GM19238 (cell line): ENCODE results near the gene FILIP1.

ENCODE experiments used
- DNase-seq: peaks from one replicate; pipeline ENCODE4 v3.0.0; 2011; ENCODE audit warnings: low spot score; ENCODE audit not compliant: insufficient read length

The FILIP1 gene

DNA sequence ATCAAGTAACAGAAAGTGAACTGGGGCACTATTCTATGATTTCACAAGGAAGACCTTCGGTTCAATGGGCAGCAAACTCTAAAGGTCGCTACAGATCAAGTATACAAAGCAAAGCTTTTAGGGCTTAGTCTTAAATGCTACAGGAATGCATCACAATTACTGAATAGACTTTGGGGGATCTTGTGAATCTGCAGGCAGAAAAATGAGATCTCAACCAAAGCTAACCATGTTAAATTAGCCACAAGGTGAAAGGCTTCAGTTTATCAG is 111.0 kb downstream of the FILIP1 start:
- DNase-seq = no peak

GRCh38 chr6:75381877-75382633 is 111.5 kb downstream of the FILIP1 start:
- no peak for DNase-seq

GRCh38 chr6:75379536-75379935 is 114.1 kb downstream of the FILIP1 start:
- no peak for DNase-seq

GRCh38 chr6:75378101-75378500 is 115.5 kb downstream of the FILIP1 start:
- DNase-seq = no peak

DNA sequence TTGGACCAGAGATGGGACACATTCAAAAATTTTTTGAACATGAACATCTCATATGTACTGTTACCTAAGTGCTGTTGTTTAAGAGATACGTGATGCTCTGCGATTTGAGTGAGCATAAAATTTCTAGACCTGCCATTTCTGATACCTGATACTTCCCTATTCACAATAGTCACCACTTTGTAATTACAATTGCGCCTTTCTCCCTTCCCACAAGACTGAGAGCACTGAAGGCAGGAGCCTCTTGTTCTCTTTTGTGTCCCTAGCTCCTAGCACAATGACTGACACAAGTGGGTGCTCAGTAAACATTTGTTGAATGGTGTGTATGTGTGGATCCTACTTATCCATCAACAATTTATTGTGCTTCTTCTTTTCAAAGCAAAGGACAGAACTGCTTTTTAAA is 116.2 kb downstream of the FILIP1 start:
- DNase-seq = no peak

DNA sequence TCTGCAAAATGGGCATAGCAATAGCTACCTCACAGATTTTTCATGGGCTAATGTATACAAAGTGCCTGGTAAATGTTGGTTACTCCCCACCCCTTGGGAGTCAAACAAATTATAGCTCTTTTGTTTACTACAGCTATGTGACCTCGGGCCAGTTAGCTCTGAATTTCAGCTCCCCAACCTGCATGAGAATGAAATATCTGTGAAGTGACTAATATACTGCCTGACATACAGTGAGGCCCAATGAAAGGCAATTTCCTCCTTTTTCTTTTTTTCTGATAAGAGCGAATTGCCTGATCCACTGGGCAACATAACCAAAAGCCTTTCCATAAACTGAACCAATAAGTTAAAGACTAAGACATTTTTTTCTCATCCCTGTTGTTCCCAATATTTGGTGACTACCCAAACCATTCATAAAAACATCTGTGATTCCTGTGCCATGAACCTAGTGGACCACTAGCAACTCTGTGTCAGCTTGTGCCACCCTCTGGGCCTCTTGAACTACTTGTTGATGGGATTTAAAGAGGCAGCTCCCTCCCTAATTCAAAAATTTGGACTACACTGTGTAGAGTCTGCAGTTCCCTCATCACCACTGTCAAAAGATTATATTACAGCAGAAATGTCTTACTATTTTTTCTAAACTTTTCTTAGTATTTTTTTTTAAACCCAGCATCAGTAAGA is 117.1 kb downstream of the FILIP1 start:
- DNase-seq = no peak

- DNase-seq = no peak
Measured at GRCh38 chr6:75374961-75375400, 118.6 kb downstream of the FILIP1 start.

GRCh38 chr6:75372884-75373283 is 120.7 kb downstream of the FILIP1 start:
- no peak for DNase-seq

- no peak for DNase-seq
Measured at GRCh38 chr6:75370011-75370410, 123.6 kb downstream of the FILIP1 start.

- no peak for DNase-seq
Measured at GRCh38 chr6:75368864-75369402, 124.7 kb downstream of the FILIP1 start.

GRCh38 chr6:75368151-75368779 is 125.3 kb downstream of the FILIP1 start:
- peak; percentile 7 for DNase-seq

DNA sequence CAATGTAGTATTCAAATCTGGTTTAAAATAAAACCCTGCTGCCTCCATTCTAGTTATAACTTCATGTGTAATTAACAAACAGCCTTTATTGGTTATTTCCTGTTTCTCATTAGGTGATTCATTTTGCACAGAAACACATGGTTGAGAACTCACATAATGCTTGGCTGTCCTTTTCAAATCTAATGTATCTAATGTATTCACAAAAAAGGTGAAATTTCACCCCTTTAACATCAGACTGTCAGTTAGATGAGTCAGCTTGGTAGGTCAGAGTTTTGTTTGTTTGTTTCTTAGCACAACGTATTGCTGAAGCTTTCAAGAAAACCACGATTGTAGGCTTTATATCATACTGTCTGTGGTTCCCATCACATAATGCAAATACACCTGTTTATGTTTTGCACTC is 130.3 kb downstream of the FILIP1 start:
- DNase-seq = no peak

DNA sequence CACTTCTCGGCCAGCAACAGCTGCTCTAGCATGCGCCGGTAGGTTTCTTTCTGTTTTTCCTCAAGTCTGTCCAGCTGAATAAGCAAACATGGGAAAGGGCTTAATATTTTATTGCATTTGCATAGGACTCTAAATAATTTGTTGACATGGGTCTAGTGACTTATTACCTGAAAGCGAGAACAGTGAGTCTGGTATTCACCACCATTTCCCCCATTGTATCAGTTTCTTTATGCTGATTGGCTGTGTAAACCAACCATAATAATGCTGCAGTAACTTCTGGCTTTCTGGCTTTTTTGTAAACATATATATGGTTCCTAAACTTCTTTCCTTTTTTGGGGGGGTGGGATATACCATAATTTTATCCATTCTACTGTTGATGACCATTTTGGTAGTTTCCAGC is 140.0 kb downstream of the FILIP1 start:
- no peak for DNase-seq

- no peak for DNase-seq
Measured at GRCh38 chr6:75351570-75351969, 142.0 kb downstream of the FILIP1 start.

DNA sequence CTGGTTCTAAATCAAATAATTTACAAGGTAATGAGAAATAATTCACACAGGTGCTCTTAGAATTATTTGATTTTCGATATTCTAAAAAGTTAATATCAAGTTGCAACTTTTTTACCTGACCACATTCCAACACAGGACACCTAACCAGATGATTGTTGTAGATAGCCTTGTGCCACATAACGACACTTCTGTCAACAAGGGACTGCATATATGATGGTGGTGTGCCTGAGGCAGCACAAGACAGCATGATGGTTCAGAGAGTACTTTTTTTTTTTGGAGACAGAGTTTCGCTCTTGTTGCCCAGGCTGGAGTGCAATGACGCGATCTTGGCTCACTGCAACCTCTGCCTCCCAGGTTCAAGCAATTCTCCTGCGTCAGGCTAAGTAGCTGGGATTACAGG is 142.8 kb downstream of the FILIP1 start:
- DNase-seq = no peak

- DNase-seq = no peak
Measured at GRCh38 chr6:75350156-75350555, 143.4 kb downstream of the FILIP1 start.

DNA sequence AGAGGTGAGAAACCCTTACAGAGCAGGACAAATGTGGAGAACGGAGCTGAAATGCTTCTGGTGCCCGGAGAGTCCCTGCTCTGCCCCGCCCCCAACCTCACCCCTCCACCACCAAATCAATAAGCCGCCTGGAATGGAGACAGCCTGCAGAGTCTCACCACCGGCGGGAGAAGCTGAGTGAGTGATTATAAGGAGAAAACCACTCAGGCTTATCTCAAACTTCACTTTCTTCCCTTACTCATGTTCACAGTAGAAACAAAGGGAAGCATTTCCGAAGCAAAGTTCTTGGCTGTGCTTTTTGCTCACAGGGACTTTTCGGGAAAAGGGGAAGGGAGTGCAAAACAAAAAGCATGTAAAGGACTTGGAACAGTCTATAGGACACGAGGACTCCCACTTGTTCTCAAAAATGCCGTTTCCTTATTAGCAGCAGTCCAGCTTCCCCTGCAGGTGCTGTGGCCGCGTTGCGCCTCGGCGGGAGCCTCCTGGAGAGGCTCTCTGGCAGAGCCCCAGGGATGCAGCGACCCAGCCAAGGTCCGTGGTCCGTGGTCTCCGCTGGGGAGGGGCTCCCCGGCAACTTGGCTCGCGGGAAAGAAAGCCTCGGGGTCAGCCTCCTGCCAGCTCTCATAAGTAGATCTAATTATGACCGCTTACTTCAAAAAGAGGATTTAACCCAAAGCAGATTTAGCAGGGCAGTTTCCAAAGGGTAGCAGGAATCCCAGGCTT is 144.2 kb downstream of the FILIP1 start:
- DNase-seq = no peak

DNA sequence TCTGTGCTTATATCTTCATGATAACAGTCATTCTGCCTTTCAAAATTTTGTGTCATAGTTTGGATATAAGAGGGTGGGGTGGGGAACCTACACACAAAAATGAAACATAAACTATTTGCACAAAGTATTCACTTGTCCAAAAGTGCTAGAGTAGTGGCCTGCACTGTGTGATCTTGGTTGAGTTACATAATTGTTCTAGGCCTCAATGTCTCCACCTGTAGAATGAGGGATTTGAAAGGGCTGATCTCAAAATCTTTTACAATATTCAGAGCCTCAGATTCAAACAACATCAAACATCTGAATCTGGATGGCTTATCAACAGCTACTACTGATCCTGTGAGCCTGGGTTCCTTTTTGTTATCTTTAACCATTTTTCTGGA is 144.7 kb downstream of the FILIP1 start:
- DNase-seq = no peak

- no peak for DNase-seq
Measured at GRCh38 chr6:75347898-75348610, 145.5 kb downstream of the FILIP1 start.

- no peak for DNase-seq
Measured at GRCh38 chr6:75345413-75345812, 148.2 kb downstream of the FILIP1 start.

DNA sequence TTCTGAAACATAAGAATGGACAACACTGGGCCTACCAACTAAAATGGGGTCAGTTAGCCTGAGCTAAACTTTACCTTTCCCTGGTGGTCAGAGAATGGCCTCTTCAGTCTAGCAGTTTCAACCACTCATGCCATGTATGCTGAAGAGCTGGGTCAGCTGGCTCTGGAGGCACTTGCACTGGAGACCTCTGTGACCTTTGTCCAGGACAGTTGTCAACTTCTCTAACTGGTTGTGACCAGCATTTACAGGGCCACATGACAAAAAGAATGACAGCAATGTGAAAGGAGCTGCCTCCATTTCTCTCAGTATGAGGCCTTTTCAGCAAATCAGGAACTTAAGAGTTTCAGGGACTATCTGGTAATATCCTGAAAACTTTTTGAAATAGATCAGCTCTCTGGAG is 149.1 kb downstream of the FILIP1 start:
- DNase-seq = no peak
